Mesodermal cell (in vitro differentiated cells): ENCODE data around the gene RABL6.

Experiments used
- H3K27ac ChIP-seq: 2 replicates; pipeline ENCODE4 v1.7.0; 2013; ENCODE audit warnings: mild to moderate bottlenecking, low read depth, low read length, moderate library complexity; ENCODE audit not compliant: severe bottlenecking
- H3K36me3 ChIP-seq: 2 replicates; pipeline ENCODE4 v1.7.1; 2013; ENCODE audit warnings: mild to moderate bottlenecking, low read length, moderate library complexity; ENCODE audit not compliant: control insufficient read depth, insufficient read depth
- H3K4me1 ChIP-seq: one replicate; pipeline ENCODE4 v1.7.1; 2013; ENCODE audit warnings: mild to moderate bottlenecking, low read length; ENCODE audit not compliant: insufficient read depth, control insufficient read depth, poor library complexity, severe bottlenecking
- H3K4me3 ChIP-seq: 2 replicates; pipeline ENCODE4 v1.7.0; 2013; ENCODE audit warnings: low read length, control low read depth, mild to moderate bottlenecking; ENCODE audit not compliant: insufficient read depth, poor library complexity, severe bottlenecking; ENCODE audit errors: extremely low read depth
- H3K9me3 ChIP-seq: 2 replicates; pipeline ENCODE4 v1.7.1; 2013; ENCODE audit warnings: mild to moderate bottlenecking, low read length, moderate library complexity; ENCODE audit not compliant: control insufficient read depth
- whole genome bisulfite sequencing, 2 experiments: methylation state at CpG; one replicate each; pipeline ENCODE4 v1.1.5; 2013; ENCODE audit warnings: missing lambda C conversion rate in 2 of 2; ENCODE audit not compliant: insufficient coverage in 2 of 2; 5-methylcytosine and 5-hydroxymethylcytosine counted together

Gene RABL6

GRCh38 chr9:136806631-136807201 lies 1.0 kb upstream of the RABL6 start:
- H3K4me1 ChIP-seq = peaks cover 24% of the 10 kb centered on the region
- H3K27ac ChIP-seq = no peak overlapping the region
- peaks cover 32% of the 10 kb centered on the region for H3K36me3 ChIP-seq
- H3K4me3 ChIP-seq = peak overlapping the region; percentile 57
- WGBS, 2 experiments = 88% methylated on average over 24 to 25 of the region's 25 CpGs
- no peaks in the 10 kb centered on the region for H3K9me3 ChIP-seq

GRCh38 chr9:136808075-136808805 lies 492 bp downstream of the RABL6 start:
- 0% methylated on average over 76 to 78 of the region's 93 CpGs for WGBS, 2 experiments

GRCh38 chr9:136808806-136809158 lies 1.0 kb downstream of the RABL6 start:
- Histone ChIP-seq H3K9me3 (no peaks in the 10 kb centered on the region), H3K4me3 (peak overlapping the region; percentile 84), H3K36me3 (peaks cover 48% of the 10 kb centered on the region), H3K4me1 (peaks cover 24% of the 10 kb centered on the region), H3K27ac (no peak overlapping the region)
- WGBS, 2 experiments = 10 to 14% methylated on average over 11 to 13 of the region's 14 CpGs

More at GRCh38 chr9:136808075-136808805, 492 bp downstream of the RABL6 start:
- Histone ChIP-seq H3K4me3 (peak overlapping the region; percentile 84), H3K4me1 (peaks cover 24% of the 10 kb centered on the region), H3K27ac (peak overlapping the region; percentile 64), H3K36me3 (peaks cover 43% of the 10 kb centered on the region), H3K9me3 (no peaks in the 10 kb centered on the region)

- H3K4me3 ChIP-seq = no peak overlapping the region
- 96 to 97% methylated on average over 12 of the region's 13 CpGs for WGBS, 2 experiments
- H3K27ac ChIP-seq = no peak overlapping the region
- H3K36me3 ChIP-seq = peaks cover 81% of the 10 kb centered on the region
- H3K9me3 ChIP-seq = no peaks in the 10 kb centered on the region
- peaks cover 4% of the 10 kb centered on the region for H3K4me1 ChIP-seq
Observed at GRCh38 chr9:136814725-136815421, 7.1 kb downstream of the RABL6 start.

- no peaks in the 10 kb centered on the region for H3K4me1 ChIP-seq
- 0% methylated on average over 1 of the region's 1 CpG for WGBS, 2 experiments
- no peaks in the 10 kb centered on the region for H3K9me3 ChIP-seq
- H3K27ac ChIP-seq = no peak overlapping the region
- H3K36me3 ChIP-seq = peaks cover 76% of the 10 kb centered on the region
- H3K4me3 ChIP-seq = no peak overlapping the region
Observed at GRCh38 chr9:136815422-136815782, 7.7 kb downstream of the RABL6 start.

GRCh38 chr9:136820971-136821825 lies 13.4 kb downstream of the RABL6 start:
- Histone ChIP-seq H3K4me3 (peak overlapping the region; percentile 3), H3K27ac (peak overlapping the region; percentile 30), H3K36me3 (peaks cover 51% of the 10 kb centered on the region), H3K4me1 (peaks cover 3% of the 10 kb centered on the region), H3K9me3 (no peaks in the 10 kb centered on the region)
- WGBS, 2 experiments = 18 to 20% methylated on average over 57 to 77 of the region's 83 CpGs

GRCh38 chr9:136821826-136822544 lies 14.2 kb downstream of the RABL6 start:
- 73 to 74% methylated on average over 40 to 42 of the region's 42 CpGs for WGBS, 2 experiments

GRCh38 chr9:136823136-136824046 lies 15.6 kb downstream of the RABL6 start:
- peaks cover 53% of the 10 kb centered on the region for H3K36me3 ChIP-seq
- peaks cover 3% of the 10 kb centered on the region for H3K4me1 ChIP-seq
- no peak overlapping the region for H3K4me3 ChIP-seq
- H3K9me3 ChIP-seq = no peaks in the 10 kb centered on the region
- no peak overlapping the region for H3K27ac ChIP-seq
- WGBS, 2 experiments = 91 to 94% methylated on average over 23 to 28 of the region's 30 CpGs

More at GRCh38 chr9:136821826-136822544, 14.2 kb downstream of the RABL6 start:
- H3K9me3 ChIP-seq = no peaks in the 10 kb centered on the region
- peaks cover 49% of the 10 kb centered on the region for H3K36me3 ChIP-seq
- H3K4me3 ChIP-seq = no peak overlapping the region
- no peak overlapping the region for H3K27ac ChIP-seq
- H3K4me1 ChIP-seq = peaks cover 3% of the 10 kb centered on the region

GRCh38 chr9:136824496-136825225 lies 16.9 kb downstream of the RABL6 start:
- Histone ChIP-seq H3K9me3 (no peaks in the 10 kb centered on the region), H3K4me1 (peaks cover 3% of the 10 kb centered on the region), H3K36me3 (peaks cover 60% of the 10 kb centered on the region), H3K27ac (no peak overlapping the region), H3K4me3 (no peak overlapping the region)
- 96 to 98% methylated on average over 17 to 18 of the region's 21 CpGs for WGBS, 2 experiments
